ENCODE results near the gene FAM98C.

FAM98C gene

DNA sequence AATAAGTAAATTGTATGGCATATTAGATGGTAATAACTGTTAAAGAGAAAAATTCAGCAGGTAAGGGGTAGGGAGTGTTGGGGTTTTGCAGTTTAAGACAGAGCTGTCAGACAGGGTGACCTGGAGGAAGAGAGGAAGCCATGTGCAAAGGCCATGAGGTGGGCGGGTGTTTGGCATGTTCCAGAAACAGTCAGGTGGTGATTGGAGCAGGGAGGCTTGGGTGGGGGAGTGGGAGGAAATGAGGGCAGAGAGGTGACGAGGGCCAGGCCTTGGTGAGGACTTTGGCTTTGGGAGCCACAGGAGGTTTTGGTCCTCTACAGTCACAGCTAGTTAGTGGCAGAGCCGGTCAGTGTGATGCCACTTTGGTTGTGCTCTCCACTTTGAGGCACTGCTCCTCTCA is 50.7 kb downstream of the FAM98C start:
- DNase-seq (ENCODE audit: low read depth in 2 of 2): no peak

DNA sequence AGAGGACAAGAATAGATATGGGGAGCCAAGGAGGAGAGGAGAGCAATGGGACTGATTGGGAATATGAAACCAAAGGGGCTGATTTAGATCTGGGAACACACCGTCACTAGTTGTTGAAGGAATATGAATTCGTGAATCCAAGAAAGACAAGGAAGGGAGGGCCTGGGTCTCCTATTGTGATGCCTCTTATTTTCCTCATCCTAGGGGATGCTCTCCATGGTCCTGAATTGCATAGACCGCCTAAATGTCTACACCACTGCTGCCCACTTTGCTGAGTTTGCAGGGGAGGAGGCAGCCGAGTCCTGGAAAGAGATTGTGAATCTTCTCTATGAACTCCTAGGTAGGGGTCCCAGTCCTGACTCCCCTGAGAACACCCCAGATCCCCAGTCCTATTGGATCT is 52.1 kb downstream of the FAM98C start:
- no peak for DNase-seq (ENCODE audit: low read depth in 2 of 2)

DNA sequence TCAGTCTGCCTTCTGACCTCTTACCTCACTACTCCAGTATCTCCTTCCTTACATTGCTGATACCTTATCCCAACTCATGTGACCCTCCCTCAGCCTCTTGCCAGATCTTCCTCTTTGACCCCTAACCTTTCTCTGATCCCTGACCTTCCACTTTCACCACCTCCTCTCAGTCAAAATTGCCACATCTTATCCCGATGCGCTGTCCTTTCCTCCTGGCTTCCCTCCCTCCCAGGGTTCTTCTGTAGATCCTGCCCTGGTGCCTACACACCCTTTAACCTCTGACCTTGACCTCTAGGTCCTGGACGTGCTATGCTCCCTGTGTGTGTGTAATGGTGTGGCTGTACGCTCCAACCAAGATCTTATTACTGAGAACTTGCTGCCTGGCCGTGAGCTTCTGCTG is 54.3 kb downstream of the FAM98C start:
- DNase-seq (ENCODE audit: low read depth in 2 of 2): no peak

DNA sequence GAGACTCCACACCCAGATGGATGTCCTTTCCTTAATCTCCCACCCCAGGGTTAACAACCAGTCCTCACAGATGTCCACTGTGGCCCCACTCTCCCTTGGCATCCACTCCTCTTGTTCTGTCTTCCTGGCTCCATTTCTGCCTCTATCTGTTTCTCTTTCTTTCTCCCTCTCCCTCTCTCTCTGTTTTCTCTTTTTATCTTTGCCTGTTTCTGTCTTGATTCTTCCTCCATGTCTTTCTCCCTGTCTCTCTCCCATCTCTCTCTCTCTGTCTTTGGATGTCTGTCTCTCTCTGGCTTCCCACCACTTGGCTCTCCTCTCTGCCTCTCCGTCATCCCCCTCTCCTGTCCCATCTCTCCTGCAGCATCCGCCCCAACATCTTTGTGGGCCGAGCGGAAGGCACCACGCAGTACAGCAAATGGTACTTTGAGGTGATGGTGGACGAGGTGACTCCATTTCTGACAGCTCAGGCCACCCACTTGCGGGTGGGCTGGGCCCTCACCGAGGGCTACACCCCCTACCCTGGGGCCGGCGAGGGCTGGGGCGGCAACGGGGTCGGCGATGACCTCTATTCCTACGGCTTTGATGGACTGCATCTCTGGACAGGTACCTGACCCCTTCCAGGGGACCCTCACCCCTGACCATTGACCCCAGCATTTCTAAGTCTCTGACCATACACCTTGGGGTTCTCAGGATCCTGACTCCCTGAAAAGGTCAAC is 55.0 kb downstream of the FAM98C start:
- no peak for DNase-seq (ENCODE audit: low read depth in 2 of 2)
